ENCODE data around the gene RBMS3.

RBMS3 gene

DNA sequence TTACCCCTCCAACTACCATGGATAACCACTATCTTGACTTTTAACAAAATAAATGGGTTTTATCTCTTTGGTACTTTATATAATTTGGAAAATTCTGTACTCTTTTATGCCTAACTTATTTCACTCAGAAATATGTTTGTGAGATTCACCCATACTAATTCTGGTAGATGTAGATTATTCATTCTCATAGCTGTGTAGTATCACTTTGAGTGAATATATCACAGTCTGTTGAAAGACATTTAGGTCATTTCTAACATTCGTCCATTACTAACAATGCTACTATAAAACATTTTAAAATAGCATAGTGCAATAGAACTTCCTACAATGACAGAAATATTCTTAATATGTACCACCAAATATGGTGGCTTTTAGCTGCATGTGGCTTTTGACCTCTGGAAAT lies 542.4 kb downstream of the RBMS3 start:
- Mint-ChIP-seq H3K9me3 (peaks cover 0 to 7% of the 10 kb centered on the region in 2 donors), H3K27me3 (no peaks in the 10 kb centered on the region), H3K4me3 (no peak overlapping the region), H3K4me1 (no peaks in the 10 kb centered on the region), H3K27ac (no peak overlapping the region)
- DNase-seq (no peak), ATAC-seq (no peak)

- H3K27me3 Mint-ChIP-seq = no peaks in the 10 kb centered on the region
- H3K9me3 Mint-ChIP-seq = peaks cover 0 to 7% of the 10 kb centered on the region in 2 donors
- no peak for DNase-seq
- ATAC-seq = no peak
- H3K4me3 Mint-ChIP-seq = no peak overlapping the region
- H3K4me1 Mint-ChIP-seq = no peaks in the 10 kb centered on the region
- no peak overlapping the region for H3K27ac Mint-ChIP-seq
Observed at GRCh38 chr3:29826712-29827111, 545.8 kb downstream of the RBMS3 start.

GRCh38 chr3:29827756-29828155 lies 546.9 kb downstream of the RBMS3 start:
- H3K4me1 Mint-ChIP-seq = no peaks in the 10 kb centered on the region

DNA sequence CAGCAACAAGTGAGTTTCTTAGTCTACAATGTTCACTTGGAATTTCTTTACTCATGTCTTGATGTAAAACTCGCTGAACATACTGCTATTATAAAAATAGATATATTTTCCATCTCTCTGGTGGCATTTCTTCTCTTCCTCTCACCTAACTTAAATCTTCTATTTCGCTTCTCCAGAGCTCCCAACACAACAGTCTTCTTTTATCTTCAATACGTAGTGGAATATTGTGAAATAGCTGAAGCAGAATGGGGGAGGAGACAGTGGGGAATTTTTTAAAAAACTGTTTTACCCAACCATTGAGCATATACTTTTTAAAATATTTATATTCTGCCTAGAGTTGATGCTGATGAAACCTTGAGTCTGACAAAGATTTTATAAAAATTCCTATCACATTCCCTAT lies 548.5 kb downstream of the RBMS3 start:
- Mint-ChIP-seq H3K4me1 (no peaks in the 10 kb centered on the region), H3K4me3 (no peak overlapping the region), H3K9me3 (peaks cover 13 to 20% of the 10 kb centered on the region in 2 donors), H3K27ac (no peak overlapping the region), H3K27me3 (no peaks in the 10 kb centered on the region)
- ATAC-seq = no peak
- DNase-seq = no peak

More at GRCh38 chr3:29827756-29828155, 546.9 kb downstream of the RBMS3 start:
- ATAC-seq = no peak
- no peak overlapping the region for H3K4me3 Mint-ChIP-seq
- H3K27ac Mint-ChIP-seq = no peak overlapping the region
- no peaks in the 10 kb centered on the region for H3K27me3 Mint-ChIP-seq
- no peak for DNase-seq
- peaks cover 0 to 9% of the 10 kb centered on the region in 2 donors for H3K9me3 Mint-ChIP-seq

GRCh38 chr3:29850641-29851040 lies 569.8 kb downstream of the RBMS3 start:
- no peaks in the 10 kb centered on the region for H3K9me3 Mint-ChIP-seq
- H3K27ac Mint-ChIP-seq = no peak overlapping the region
- no peak for ATAC-seq
- DNase-seq = no peak
- no peak overlapping the region for H3K4me3 Mint-ChIP-seq
- no peaks in the 10 kb centered on the region for H3K27me3 Mint-ChIP-seq
- H3K4me1 Mint-ChIP-seq = no peaks in the 10 kb centered on the region

DNA sequence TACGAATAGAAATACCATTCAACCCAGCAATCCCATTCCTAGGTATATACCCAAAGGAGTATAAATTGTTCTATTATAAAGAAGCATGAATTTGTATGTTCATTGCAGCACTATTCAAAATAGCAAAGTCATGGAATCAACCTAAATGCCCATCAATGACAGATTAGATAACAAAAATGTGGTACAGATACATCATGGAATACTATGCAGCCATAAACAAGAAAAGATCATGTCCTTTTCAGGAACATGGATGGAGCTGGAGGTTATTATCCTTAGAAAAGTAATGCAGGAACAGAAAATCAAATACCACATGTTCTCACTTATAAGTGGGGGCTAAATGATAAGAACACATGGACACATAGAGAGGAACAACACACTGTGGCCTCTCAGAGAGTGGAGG lies 571.9 kb downstream of the RBMS3 start:
- no peak overlapping the region for H3K4me3 Mint-ChIP-seq
- DNase-seq = no peak
- H3K9me3 Mint-ChIP-seq = no peaks in the 10 kb centered on the region
- ATAC-seq = no peak
- H3K27ac Mint-ChIP-seq = no peak overlapping the region
- H3K4me1 Mint-ChIP-seq = no peaks in the 10 kb centered on the region
- no peaks in the 10 kb centered on the region for H3K27me3 Mint-ChIP-seq

DNA sequence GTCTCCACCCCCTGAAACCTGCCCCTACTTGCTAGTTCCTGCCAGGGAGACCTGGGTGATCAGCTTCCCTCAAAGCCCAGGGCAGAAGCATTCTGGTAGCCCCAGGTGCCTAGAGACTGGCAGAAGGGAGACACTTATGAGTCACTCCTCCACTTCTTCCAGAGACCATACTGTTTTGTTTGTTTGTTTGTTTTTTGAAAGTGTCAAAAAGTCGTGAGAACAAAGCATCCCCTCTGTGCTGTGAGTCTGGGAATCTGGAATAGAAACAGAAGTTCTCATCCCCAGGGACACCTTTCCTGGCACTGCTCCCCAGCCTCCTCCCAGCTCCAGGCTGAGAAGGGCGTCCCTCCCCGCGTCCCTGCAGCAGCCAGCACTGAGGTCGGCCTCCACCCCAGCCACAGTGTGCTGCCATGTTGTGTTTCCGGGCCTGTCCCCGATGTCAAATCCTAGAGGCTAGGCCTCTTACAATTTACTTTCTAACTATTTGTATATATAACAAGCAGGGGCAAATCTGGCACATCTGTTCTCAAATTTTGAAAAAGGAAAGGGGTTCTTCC lies 573.0 kb downstream of the RBMS3 start:
- no peak for ATAC-seq
- Mint-ChIP-seq H3K4me1 (no peaks in the 10 kb centered on the region), H3K27ac (no peak overlapping the region), H3K4me3 (no peak overlapping the region), H3K27me3 (no peaks in the 10 kb centered on the region), H3K9me3 (no peaks in the 10 kb centered on the region)
- DNase-seq = no peak

DNA sequence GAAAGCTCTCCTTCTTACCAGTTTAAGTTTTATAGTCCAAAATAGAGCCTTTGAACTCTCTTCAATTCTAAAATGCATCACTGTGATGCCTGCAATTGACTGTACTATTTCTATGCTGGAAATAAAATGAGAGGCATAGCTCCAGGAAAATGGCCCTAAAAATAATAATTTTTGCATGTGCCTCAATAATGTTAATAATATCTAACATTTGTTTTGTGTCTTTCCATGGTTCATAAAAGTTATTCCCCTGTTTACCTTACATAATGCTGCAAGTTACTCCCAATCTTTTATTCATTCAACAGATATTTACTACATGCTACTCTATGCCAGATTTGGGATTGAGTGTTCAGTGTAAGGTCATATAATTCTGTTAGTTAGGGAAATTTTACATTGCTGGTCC lies 574.0 kb downstream of the RBMS3 start:
- no peak overlapping the region for H3K27ac Mint-ChIP-seq
- H3K9me3 Mint-ChIP-seq = no peaks in the 10 kb centered on the region
- no peak for ATAC-seq
- no peak overlapping the region for H3K4me3 Mint-ChIP-seq
- H3K27me3 Mint-ChIP-seq = no peaks in the 10 kb centered on the region
- H3K4me1 Mint-ChIP-seq = no peaks in the 10 kb centered on the region
- no peak for DNase-seq

DNA sequence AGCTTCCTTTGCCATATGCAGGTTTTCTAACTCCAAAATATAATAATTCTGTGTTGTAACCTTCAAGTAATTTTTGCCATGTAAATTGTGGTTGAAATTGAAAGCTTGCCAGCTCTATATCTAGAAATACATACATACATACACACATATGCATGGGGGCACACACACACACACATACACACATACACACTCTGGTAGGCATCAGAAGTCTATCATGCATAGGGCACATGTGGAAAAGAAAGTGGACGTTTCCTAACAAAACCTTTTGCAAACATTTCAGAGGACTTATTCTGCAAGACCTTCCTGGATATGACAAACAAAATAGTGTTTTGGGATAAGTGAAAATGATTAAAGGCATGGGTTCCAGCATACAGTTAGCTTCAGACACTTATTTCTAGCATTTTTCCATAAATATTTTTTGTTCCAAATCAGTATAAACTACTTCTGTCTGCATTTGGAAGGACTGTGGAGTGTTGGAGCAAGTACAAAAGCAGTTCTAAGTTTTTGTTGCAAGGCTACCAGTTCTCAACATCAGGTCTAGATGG lies 578.9 kb downstream of the RBMS3 start:
- ATAC-seq (no peak), DNase-seq (no peak)
- no peak overlapping the region for H3K27ac Mint-ChIP-seq
- no peaks in the 10 kb centered on the region for H3K27me3 Mint-ChIP-seq
- H3K9me3 Mint-ChIP-seq = no peaks in the 10 kb centered on the region
- H3K4me3 Mint-ChIP-seq = no peak overlapping the region
- H3K4me1 Mint-ChIP-seq = no peaks in the 10 kb centered on the region

GRCh38 chr3:29864809-29865208 lies 583.9 kb downstream of the RBMS3 start:
- DNase-seq (no peak), ATAC-seq (no peak)
- no peaks in the 10 kb centered on the region for H3K27me3 Mint-ChIP-seq
- H3K9me3 Mint-ChIP-seq = no peaks in the 10 kb centered on the region
- H3K27ac Mint-ChIP-seq = no peak overlapping the region
- no peaks in the 10 kb centered on the region for H3K4me1 Mint-ChIP-seq
- H3K4me3 Mint-ChIP-seq = no peak overlapping the region

GRCh38 chr3:29868543-29869101 lies 587.8 kb downstream of the RBMS3 start:
- no peaks in the 10 kb centered on the region for H3K9me3 Mint-ChIP-seq
- no peaks in the 10 kb centered on the region for H3K4me1 Mint-ChIP-seq
- DNase-seq (no peak), ATAC-seq (no peak)
- no peak overlapping the region for H3K27ac Mint-ChIP-seq
- H3K4me3 Mint-ChIP-seq = no peak overlapping the region
- no peaks in the 10 kb centered on the region for H3K27me3 Mint-ChIP-seq

DNA sequence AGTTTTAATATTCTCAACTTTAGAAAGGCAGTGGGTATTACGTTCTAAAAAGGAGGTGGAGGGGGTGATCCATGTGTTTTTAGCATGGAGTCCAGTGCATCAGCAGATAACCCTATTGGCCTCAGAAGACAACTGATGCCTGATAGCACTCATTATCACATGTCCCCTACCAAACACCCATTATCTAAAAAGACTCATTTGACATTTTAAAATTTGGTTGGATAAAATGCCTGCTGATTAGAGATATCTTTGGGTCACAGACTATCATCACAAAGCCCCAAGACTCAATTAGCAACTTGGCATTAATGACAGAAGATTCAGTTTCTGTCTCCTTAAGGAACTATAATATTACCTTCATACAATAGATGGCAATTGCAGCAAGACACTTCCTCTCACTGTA lies 589.3 kb downstream of the RBMS3 start:
- H3K4me1 Mint-ChIP-seq = no peaks in the 10 kb centered on the region
- DNase-seq = no peak
- ATAC-seq = no peak
- H3K27ac Mint-ChIP-seq = no peak overlapping the region
- no peak overlapping the region for H3K4me3 Mint-ChIP-seq
- H3K9me3 Mint-ChIP-seq = no peaks in the 10 kb centered on the region
- no peaks in the 10 kb centered on the region for H3K27me3 Mint-ChIP-seq

GRCh38 chr3:29871087-29871486 lies 590.2 kb downstream of the RBMS3 start:
- Mint-ChIP-seq H3K27ac (no peak overlapping the region), H3K9me3 (no peaks in the 10 kb centered on the region), H3K4me1 (no peaks in the 10 kb centered on the region), H3K4me3 (no peak overlapping the region), H3K27me3 (no peaks in the 10 kb centered on the region)
- DNase-seq (no peak), ATAC-seq (no peak)

DNA sequence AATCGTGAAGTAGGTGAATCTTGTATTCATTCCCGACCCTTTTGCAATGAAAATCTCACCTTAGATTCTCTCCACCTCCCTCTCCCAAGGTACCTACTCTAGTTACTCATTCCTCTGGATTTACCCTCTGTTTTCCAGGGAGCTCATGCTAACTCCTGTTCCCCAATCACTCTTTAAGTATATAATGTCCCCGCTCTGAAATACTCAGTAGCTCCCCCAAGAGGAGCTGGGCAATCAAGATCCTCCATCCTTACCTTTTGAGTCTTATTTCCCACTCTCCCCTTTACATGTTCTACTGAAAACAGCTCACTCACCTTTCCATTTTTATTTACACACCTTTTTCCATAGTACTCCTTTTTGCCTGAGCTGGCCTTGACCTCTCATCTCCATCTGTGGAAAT lies 599.9 kb downstream of the RBMS3 start:
- no peaks in the 10 kb centered on the region for H3K9me3 Mint-ChIP-seq
- H3K4me3 Mint-ChIP-seq = no peak overlapping the region
- DNase-seq = no peak
- no peak overlapping the region for H3K27ac Mint-ChIP-seq
- H3K4me1 Mint-ChIP-seq = no peaks in the 10 kb centered on the region
- ATAC-seq = no peak
- H3K27me3 Mint-ChIP-seq = peaks cover 19% of the 10 kb centered on the region

GRCh38 chr3:29887451-29887850 lies 606.6 kb downstream of the RBMS3 start:
- Mint-ChIP-seq H3K4me1 (no peaks in the 10 kb centered on the region), H3K27me3 (peaks cover 2% of the 10 kb centered on the region), H3K9me3 (peaks cover 0 to 5% of the 10 kb centered on the region in 2 donors), H3K27ac (no peak overlapping the region), H3K4me3 (no peak overlapping the region)
- no peak for ATAC-seq
- DNase-seq = no peak

DNA sequence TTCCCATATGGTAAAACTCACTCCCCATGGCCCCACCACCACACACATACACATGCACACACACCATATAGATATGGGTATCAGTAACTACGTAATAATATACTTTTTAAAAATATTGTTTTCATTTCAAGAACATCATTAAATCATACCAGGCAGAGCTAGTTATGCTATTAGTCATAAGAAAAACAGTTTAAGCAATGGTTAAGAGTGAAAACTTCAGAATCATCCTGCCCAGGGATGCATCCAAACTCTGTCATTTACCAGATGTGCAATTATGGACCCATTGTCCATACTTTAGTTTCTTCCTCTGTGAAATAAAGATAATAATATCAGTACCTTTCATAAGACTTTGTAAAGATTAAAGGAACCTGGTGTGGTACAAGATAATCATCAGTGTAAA lies 608.3 kb downstream of the RBMS3 start:
- no peak for ATAC-seq

GRCh38 chr3:29890801-29891200 lies 609.9 kb downstream of the RBMS3 start:
- Mint-ChIP-seq H3K27me3 (no peaks in the 10 kb centered on the region), H3K4me1 (no peaks in the 10 kb centered on the region), H3K4me3 (no peak overlapping the region), H3K9me3 (peaks cover 0 to 5% of the 10 kb centered on the region in 2 donors), H3K27ac (no peak overlapping the region)
- ATAC-seq (no peak), DNase-seq (no peak)

More for the DNA sequence above, 608.3 kb downstream of the RBMS3 start:
- Mint-ChIP-seq H3K9me3 (peaks cover 0 to 5% of the 10 kb centered on the region in 2 donors), H3K27ac (no peak overlapping the region), H3K27me3 (no peaks in the 10 kb centered on the region), H3K4me1 (no peaks in the 10 kb centered on the region), H3K4me3 (no peak overlapping the region)
- no peak for DNase-seq
